Measurements from ENCODE around the gene MLXIPL.
A peak's percentile ranks its signal among the peaks of the same experiment; 100 is the strongest.

MLXIPL gene, protein sequence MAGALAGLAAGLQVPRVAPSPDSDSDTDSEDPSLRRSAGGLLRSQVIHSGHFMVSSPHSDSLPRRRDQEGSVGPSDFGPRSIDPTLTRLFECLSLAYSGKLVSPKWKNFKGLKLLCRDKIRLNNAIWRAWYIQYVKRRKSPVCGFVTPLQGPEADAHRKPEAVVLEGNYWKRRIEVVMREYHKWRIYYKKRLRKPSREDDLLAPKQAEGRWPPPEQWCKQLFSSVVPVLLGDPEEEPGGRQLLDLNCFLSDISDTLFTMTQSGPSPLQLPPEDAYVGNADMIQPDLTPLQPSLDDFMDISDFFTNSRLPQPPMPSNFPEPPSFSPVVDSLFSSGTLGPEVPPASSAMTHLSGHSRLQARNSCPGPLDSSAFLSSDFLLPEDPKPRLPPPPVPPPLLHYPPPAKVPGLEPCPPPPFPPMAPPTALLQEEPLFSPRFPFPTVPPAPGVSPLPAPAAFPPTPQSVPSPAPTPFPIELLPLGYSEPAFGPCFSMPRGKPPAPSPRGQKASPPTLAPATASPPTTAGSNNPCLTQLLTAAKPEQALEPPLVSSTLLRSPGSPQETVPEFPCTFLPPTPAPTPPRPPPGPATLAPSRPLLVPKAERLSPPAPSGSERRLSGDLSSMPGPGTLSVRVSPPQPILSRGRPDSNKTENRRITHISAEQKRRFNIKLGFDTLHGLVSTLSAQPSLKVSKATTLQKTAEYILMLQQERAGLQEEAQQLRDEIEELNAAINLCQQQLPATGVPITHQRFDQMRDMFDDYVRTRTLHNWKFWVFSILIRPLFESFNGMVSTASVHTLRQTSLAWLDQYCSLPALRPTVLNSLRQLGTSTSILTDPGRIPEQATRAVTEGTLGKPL

DNA sequence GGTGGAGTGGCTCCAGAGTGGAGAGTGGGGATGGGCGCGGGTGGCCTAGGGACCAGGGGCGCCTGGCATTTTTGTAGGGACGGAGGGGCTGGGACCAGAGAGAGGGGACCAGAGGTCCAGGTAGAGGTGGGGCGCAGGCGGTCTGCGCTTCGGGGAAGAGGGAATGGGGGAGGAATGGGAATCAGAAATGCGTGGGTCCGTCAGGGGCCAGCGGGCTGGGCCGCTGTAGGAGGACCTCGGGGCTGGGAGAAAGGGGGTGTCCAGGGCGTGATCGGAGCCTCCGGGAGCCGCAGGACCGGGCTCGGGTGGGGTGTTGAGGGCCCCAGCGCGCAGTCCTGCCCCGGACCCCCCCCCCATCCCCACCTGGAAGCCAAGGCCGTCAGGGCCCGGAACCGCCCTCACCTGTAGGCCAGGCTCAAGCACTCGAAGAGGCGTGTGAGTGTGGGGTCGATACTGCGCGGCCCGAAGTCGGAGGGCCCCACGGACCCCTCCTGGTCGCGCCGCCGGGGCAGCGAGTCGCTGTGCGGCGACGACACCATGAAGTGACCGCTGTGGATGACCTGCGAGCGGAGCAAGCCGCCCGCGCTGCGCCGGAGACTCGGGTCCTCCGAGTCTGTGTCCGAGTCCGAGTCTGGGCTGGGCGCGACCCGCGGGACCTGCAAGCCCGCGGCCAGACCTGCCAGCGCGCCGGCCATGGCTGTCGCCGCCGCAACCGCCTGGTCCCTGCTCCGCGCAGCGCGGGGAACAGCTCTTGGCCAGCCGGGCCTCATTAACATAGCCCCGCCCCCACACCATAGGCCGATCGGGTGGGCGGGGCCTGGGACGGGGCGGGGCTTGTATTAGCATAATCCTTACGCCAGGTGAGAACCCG is at the start of gene MLXIPL:
TSS of gene MLXIPL (minus strand) at position 725 of the 871 bp plus-strand sequence. CDS start at position 695, 30 bp downstream.
- CTCF ChIA-PET: interaction anchor here (1.0 to 5.0 kb wide), 5 partner anchors 9 to 104 kb away, joined by 3 to 50 read pairs (median 13); no protein-coding TSS in a partner anchor
- DNase-seq (ENCODE audit: low read depth, low spot score): no peak

DNA sequence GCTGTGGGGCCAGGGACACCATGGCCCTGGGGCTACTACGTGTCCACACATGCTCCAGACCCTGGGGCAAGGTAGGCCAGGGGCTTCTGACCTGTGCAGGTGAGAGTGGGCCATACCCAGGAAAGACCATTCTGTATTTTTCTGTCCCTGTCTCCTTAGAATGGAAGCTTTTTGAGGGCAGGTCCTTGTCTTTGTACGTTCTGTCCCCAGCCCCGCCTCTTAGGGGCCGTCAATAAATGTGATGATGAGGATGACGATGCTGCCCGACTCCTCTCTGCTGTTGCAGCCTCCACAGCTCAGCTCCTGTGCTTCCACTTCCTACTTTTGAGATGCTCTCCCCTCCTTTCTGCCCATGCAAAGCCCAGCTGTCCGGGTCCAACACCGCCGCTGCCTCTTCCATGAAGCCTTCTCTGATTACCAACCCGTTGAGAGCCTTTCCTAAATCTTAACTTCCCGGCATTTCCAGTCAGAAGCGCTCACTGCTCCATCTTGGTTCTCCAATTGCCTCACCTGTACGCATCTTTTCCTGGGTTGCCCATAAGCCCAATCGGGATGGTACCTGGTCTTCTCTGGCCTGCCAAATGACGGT is 47.6 kb upstream of the MLXIPL start:
- TF ChIP-seq, protein P1, sequence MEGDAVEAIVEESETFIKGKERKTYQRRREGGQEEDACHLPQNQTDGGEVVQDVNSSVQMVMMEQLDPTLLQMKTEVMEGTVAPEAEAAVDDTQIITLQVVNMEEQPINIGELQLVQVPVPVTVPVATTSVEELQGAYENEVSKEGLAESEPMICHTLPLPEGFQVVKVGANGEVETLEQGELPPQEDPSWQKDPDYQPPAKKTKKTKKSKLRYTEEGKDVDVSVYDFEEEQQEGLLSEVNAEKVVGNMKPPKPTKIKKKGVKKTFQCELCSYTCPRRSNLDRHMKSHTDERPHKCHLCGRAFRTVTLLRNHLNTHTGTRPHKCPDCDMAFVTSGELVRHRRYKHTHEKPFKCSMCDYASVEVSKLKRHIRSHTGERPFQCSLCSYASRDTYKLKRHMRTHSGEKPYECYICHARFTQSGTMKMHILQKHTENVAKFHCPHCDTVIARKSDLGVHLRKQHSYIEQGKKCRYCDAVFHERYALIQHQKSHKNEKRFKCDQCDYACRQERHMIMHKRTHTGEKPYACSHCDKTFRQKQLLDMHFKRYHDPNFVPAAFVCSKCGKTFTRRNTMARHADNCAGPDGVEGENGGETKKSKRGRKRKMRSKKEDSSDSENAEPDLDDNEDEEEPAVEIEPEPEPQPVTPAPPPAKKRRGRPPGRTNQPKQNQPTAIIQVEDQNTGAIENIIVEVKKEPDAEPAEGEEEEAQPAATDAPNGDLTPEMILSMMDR (IDR thresholded peaks at IDR 0.05; ENCODE audit: insufficient read depth, low read length, missing control alignments): no peak
- no peak for DNase-seq (ENCODE audit: low read depth, low spot score)
- ChIA-PET POLR2A (no interaction called here), CTCF (interaction anchor here (5.4 kb wide), 1 partner anchor 64 kb away, joined by 29 read pairs; no protein-coding TSS in a partner anchor)
- no peak overlapping the region for H3K4me3 ChIP-seq (ENCODE audit: low read depth, low read length)

More for the DNA sequence above, at the start of gene MLXIPL:
- POLR2A ChIA-PET: no interaction called here
- TF ChIP-seq, protein P1 (IDR thresholded peaks at IDR 0.05; ENCODE audit: insufficient read depth, low read length, missing control alignments): no peak
- H3K4me3 ChIP-seq (ENCODE audit: low read depth, low read length): peak within 1 kb of the TSS; percentile 41

DNA sequence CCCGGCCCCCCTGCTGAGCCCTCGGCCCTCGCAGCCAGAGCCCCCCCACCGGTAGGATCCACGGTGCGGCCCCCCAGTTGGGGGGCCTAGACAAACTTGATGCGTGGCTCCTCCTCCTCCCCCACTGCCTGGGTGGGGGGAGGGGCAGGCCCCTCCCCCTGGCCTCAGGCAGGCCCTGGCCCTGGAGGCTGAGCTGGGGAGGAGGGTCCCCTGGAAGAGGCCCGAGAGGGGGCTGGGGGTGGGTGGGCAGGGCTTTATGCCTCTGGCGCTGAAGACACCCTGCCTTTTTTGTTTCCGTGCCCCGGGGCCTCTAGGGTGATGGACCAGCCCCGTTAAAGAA is 47.0 kb upstream of the MLXIPL start:
- TF ChIP-seq, protein P1 (IDR thresholded peaks at IDR 0.05; ENCODE audit: insufficient read depth, low read length, missing control alignments): no peak
- H3K4me3 ChIP-seq (ENCODE audit: low read depth, low read length): no peak overlapping the region
- no peak for DNase-seq (ENCODE audit: low read depth, low spot score)
- ChIA-PET CTCF (interaction anchor here (0.6 to 5.4 kb wide), 2 partner anchors 58 to 64 kb away, joined by 4 to 29 read pairs; no protein-coding TSS in a partner anchor), POLR2A (no interaction called here)

DNA sequence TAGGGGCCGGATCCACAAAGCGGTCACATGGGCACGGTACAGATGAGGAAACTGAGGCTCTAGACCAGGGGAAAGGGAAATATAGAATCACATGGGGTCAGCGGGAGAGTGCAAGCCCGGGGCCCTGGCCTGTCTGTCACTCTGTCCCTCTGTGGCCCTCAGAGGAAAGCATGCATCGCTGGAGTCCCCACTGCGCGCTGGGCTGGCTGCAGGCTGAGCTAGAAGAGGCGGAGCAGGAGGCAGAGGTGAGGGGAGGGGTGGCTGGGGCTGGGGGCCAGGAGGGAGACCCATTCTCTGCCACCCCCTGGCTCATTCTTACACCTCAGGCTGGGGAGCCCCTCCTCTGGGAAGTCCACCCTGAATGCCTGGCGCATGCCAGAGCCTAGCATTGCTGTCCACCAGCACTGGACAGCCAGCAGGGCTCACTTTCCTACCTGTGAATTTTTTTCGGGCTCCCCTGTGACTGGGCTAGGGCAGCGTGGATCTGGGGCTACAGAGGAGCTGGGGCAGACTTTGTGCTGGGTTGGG is 45.6 kb upstream of the MLXIPL start:
- ChIA-PET POLR2A (no interaction called here), CTCF (interaction anchor here (1.0 to 3.3 kb wide), 5 partner anchors 8 to 63 kb away, joined by 3 to 34 read pairs (median 5); no protein-coding TSS in a partner anchor)
- TF ChIP-seq, protein P1 (IDR thresholded peaks at IDR 0.05; ENCODE audit: insufficient read depth, low read length, missing control alignments): no peak
- H3K4me3 ChIP-seq (ENCODE audit: low read depth, low read length): no peak overlapping the region
- DNase-seq (ENCODE audit: low read depth, low spot score): no peak

DNA sequence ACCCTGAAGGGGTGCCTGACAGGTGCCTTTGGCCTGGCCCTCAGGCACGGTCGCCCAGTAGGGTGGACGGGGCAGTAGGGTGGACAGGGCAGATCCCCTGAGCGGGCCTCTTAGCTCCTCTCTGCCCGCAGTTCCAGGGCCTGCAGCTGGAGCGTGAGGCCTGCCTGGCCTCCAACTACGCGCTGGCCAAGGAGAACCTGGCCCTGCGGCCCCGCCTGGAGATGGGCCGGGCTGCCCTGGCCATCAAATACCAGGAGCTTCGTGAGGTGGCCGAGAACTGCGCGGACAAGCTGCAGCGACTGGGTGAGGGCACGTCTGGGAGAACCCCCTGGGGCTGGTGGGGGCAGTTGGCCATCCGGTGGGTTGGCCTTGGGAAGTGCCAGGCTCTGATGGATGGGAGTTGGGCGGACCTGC is 45.0 kb upstream of the MLXIPL start:
- ChIA-PET CTCF (interaction anchor here (0.8 to 3.3 kb wide), 11 partner anchors 9 to 66 kb away, joined by 3 to 34 read pairs (median 4); no protein-coding TSS in a partner anchor), POLR2A (no interaction called here)
- TF ChIP-seq, protein P1 (IDR thresholded peaks at IDR 0.05; ENCODE audit: insufficient read depth, low read length, missing control alignments): no peak
- no peak for DNase-seq (ENCODE audit: low read depth, low spot score)
- peak overlapping the region; percentile 18 for H3K4me3 ChIP-seq (ENCODE audit: low read depth, low read length)

Measured in AG04449 (cell line).